Left kidney (tissue), 2 donors: ENCODE results near the gene DNAJC7. TPM values are rescaled to one million over a fixed set of nuclear protein-coding genes. Genes with fewer than 3 reads are reported as not detected.
"Not testable (repeated sequence)": the region's sequence is repeated elsewhere in the genome, so short reads cannot be mapped to it uniquely, and the experiment has no call there.

Experiments
- DNase-seq: peaks from one replicate; pipeline ENCODE4 v3.0.0-alpha.2; 2013
- polyA plus RNA-seq: library from polyadenylated mRNA; unstranded; fragments of 120-200 nt; gene quantifications from one replicate; pipeline ENCODE4 v1.2.1, GENCODE V29; 2013; ENCODE audit not compliant: insufficient read length

The DNAJC7 gene
- polyA plus RNA-seq, 1 donor, result 178 TPM

- DNase-seq, result no peak
Measured at GRCh38 chr17:42018339-42018738, 1.1 kb upstream of the DNAJC7 start.

GRCh38 chr17:42017866-42018200, 594 bp upstream of the DNAJC7 start:
- DNase-seq, result no peak

GRCh38 chr17:42016411-42016831, 818 bp downstream of the DNAJC7 start:
- no peak for DNase-seq

GRCh38 chr17:42013740-42014139, 3.5 kb downstream of the DNAJC7 start:
- not testable (repeated sequence) for DNase-seq

- DNase-seq, result not testable (repeated sequence)
Measured at GRCh38 chr17:42012363-42012762, 4.9 kb downstream of the DNAJC7 start.

- no peak for DNase-seq
Measured at GRCh38 chr17:42010898-42011516, 6.2 kb downstream of the DNAJC7 start.

GRCh38 chr17:42010266-42010680, 7.0 kb downstream of the DNAJC7 start:
- DNase-seq, result not testable (repeated sequence)

GRCh38 chr17:42009170-42009569, 8.1 kb downstream of the DNAJC7 start:
- DNase-seq, result no peak

- DNase-seq, result no peak
Measured at GRCh38 chr17:42005166-42005565, 12.1 kb downstream of the DNAJC7 start.

- no peak for DNase-seq
Measured at GRCh38 chr17:42002792-42003301, 14.4 kb downstream of the DNAJC7 start.

- DNase-seq, result no peak
Measured at GRCh38 chr17:42002175-42002791, 15.0 kb downstream of the DNAJC7 start.

GRCh38 chr17:42001729-42002128, 15.5 kb downstream of the DNAJC7 start:
- no peak for DNase-seq

- no peak for DNase-seq
Measured at GRCh38 chr17:42000413-42001133, 16.7 kb downstream of the DNAJC7 start.

- DNase-seq, result no peak
Measured at GRCh38 chr17:41998497-41998896, 18.7 kb downstream of the DNAJC7 start.

- DNase-seq, result no peak
Measured at GRCh38 chr17:41996855-41997164, 20.4 kb downstream of the DNAJC7 start.

- DNase-seq, result no peak
Measured at GRCh38 chr17:41992576-41992975, 24.7 kb downstream of the DNAJC7 start.

GRCh38 chr17:41989702-41990419, 27.4 kb downstream of the DNAJC7 start:
- no peak for DNase-seq

- no peak for DNase-seq
Measured at GRCh38 chr17:41988418-41988817, 28.8 kb downstream of the DNAJC7 start.

- DNase-seq, result no peak
Measured at GRCh38 chr17:41987642-41988041, 29.6 kb downstream of the DNAJC7 start.

- DNase-seq, result no peak
Measured at GRCh38 chr17:41986634-41987033, 30.6 kb downstream of the DNAJC7 start.

GRCh38 chr17:41985919-41986318, 31.3 kb downstream of the DNAJC7 start:
- DNase-seq, result no peak

- no peak for DNase-seq
Measured at GRCh38 chr17:41984454-41984853, 32.8 kb downstream of the DNAJC7 start.
